ENCODE data around the gene GNA14. TPM values are rescaled to one million over a fixed set of nuclear protein-coding genes. Genes with fewer than 3 reads are reported as not detected.

The GNA14 gene
- total RNA-seq, 1 experiment from 2014 or later = not detected

DNA sequence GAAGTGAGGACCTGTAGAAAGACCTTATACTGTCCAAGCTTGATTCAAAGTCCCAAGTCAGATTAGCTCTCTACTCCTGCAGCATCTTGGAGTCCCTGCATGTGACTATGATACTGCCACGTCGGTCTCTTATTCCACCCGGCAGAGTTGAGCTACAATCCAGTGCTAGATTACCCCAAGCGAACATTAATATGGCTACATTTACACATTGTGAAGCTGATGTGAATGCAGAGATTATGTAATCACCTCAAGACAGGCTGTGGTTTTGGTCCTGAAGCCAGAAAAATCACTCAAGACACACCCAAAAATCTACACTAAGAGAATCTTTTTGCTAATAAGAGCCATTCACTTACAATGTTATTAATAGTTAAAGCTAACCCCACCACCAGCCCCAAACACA lies 116.7 kb downstream of the GNA14 start:
- Histone ChIP-seq H3K9me2 (replicated peaks; ENCODE audit: insufficient read depth, low read length) (no peaks in the 10 kb centered on the region), H3K4me3 (ENCODE audit: low read length) (no peak overlapping the region), H3K4me2 (ENCODE audit: low read depth, low read length, poor library complexity, severe bottlenecking) (no peak overlapping the region), H2AFZ (ENCODE audit: low read length) (no peak overlapping the region), H3K27ac (ENCODE audit: low read length) (no peak overlapping the region), H3K9ac (ENCODE audit: low read length) (no peak overlapping the region), H3K9me3 (ENCODE audit: low read length) (no peaks in the 10 kb centered on the region), H4K20me1 (ENCODE audit: insufficient read depth, low read depth, low read length) (no peaks in the 10 kb centered on the region), H3K79me2 (ENCODE audit: low read length) (no peaks in the 10 kb centered on the region), H3K4me1 (ENCODE audit: low read length) (no peaks in the 10 kb centered on the region), H3K36me3 (ENCODE audit: insufficient read depth, low read length) (no peaks in the 10 kb centered on the region), H3K27me3 (ENCODE audit: low read length) (no peaks in the 10 kb centered on the region)
- DNase-seq = no peak

DNA sequence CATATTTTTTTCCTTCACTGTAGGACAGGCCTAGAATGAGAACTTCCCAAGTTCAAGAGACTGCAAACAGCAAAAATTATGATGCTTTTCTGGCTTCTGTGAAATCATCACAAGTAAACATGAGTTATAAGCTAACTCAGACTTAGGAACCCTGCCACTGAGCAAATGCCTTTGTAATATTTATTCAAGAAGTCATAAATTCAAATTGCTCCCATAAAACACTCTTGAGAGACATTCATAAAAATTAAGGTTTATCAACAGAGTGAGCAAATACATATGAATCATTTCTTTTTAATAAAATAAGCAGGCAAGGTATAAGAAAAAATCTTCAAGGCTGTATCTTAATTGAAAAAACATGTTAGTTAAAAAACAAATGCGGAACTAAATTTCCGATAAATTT lies 124.2 kb downstream of the GNA14 start:
- Histone ChIP-seq H3K9me3 (ENCODE audit: low read length) (no peaks in the 10 kb centered on the region), H4K20me1 (ENCODE audit: insufficient read depth, low read depth, low read length) (no peaks in the 10 kb centered on the region), H3K36me3 (ENCODE audit: insufficient read depth, low read length) (no peaks in the 10 kb centered on the region), H3K4me3 (ENCODE audit: low read length) (no peak overlapping the region), H3K9ac (ENCODE audit: low read length) (no peak overlapping the region), H3K9me2 (replicated peaks; ENCODE audit: insufficient read depth, low read length) (no peaks in the 10 kb centered on the region), H2AFZ (ENCODE audit: low read length) (no peak overlapping the region), H3K4me1 (ENCODE audit: low read length) (0 out of 2 replicates have a peak, but pooled peaks cover 3% of the 10 kb centered on the region), H3K79me2 (ENCODE audit: low read length) (no peaks in the 10 kb centered on the region), H3K27ac (ENCODE audit: low read length) (no peak overlapping the region), H3K27me3 (ENCODE audit: low read length) (no peaks in the 10 kb centered on the region), H3K4me2 (ENCODE audit: low read depth, low read length, poor library complexity, severe bottlenecking) (no peak overlapping the region)
- DNase-seq = no peak

DNA sequence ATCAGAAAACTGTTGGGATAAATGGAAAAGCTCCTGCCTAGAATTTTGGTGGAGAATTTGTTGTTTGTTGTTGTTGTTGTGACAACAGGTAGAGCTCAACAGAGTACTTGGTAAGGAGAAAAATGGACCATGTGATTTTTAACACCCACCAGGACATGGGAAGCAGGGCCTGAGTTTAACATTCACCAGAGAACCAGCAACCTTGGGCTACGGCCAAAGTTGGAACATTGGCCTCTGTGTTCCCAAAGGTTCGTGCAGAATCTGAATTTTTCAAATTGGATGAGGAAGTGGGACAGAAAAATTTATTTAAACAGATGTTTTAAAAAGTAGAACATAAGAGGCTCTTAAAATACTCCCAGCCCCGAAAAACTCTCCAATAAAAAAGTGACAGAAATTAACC lies 127.0 kb downstream of the GNA14 start:
- no peak overlapping the region for H2AFZ ChIP-seq (ENCODE audit: low read length)
- no peaks in the 10 kb centered on the region for H3K9me2 ChIP-seq (replicated peaks; ENCODE audit: insufficient read depth, low read length)
- H4K20me1 ChIP-seq (ENCODE audit: insufficient read depth, low read depth, low read length) = no peaks in the 10 kb centered on the region
- H3K4me1 ChIP-seq (ENCODE audit: low read length) = 0 out of 2 replicates have a peak, but pooled peaks cover 3% of the 10 kb centered on the region
- H3K27ac ChIP-seq (ENCODE audit: low read length) = no peak overlapping the region
- H3K4me3 ChIP-seq (ENCODE audit: low read length) = no peak overlapping the region
- H3K79me2 ChIP-seq (ENCODE audit: low read length) = no peaks in the 10 kb centered on the region
- H3K27me3 ChIP-seq (ENCODE audit: low read length) = no peaks in the 10 kb centered on the region
- H3K9ac ChIP-seq (ENCODE audit: low read length) = no peak overlapping the region
- H3K4me2 ChIP-seq (ENCODE audit: low read depth, low read length, poor library complexity, severe bottlenecking) = no peak overlapping the region
- no peaks in the 10 kb centered on the region for H3K36me3 ChIP-seq (ENCODE audit: insufficient read depth, low read length)
- no peak for DNase-seq
- no peaks in the 10 kb centered on the region for H3K9me3 ChIP-seq (ENCODE audit: low read length)

DNA sequence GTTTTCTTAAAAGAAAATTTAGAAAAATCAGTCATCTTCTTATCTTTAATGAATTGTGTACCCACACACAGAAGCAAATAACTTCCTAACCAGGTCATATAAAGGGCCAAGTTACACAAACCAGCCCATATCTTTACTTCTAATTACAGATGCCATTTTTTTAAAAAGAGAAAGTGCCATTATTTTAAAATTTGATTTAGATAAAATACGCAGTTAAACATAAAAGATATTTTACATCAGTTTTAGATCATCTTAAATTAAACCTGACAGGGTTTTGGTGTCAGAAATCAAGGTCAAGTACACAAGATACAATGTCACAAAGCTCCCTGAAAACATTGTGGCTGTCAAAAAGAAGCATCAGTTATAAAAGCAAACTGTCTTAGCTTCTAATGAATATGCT lies 129.4 kb downstream of the GNA14 start:
- no peaks in the 10 kb centered on the region for H3K36me3 ChIP-seq (ENCODE audit: insufficient read depth, low read length)
- DNase-seq = no peak
- H3K9ac ChIP-seq (ENCODE audit: low read length) = no peak overlapping the region
- H3K4me2 ChIP-seq (ENCODE audit: low read depth, low read length, poor library complexity, severe bottlenecking) = no peak overlapping the region
- H3K27me3 ChIP-seq (ENCODE audit: low read length) = no peaks in the 10 kb centered on the region
- no peaks in the 10 kb centered on the region for H3K9me2 ChIP-seq (replicated peaks; ENCODE audit: insufficient read depth, low read length)
- H3K79me2 ChIP-seq (ENCODE audit: low read length) = no peaks in the 10 kb centered on the region
- no peaks in the 10 kb centered on the region for H3K9me3 ChIP-seq (ENCODE audit: low read length)
- no peaks in the 10 kb centered on the region for H4K20me1 ChIP-seq (ENCODE audit: insufficient read depth, low read depth, low read length)
- no peak overlapping the region for H2AFZ ChIP-seq (ENCODE audit: low read length)
- H3K4me1 ChIP-seq (ENCODE audit: low read length) = 0 out of 2 replicates have a peak, but pooled peaks cover 3% of the 10 kb centered on the region
- H3K27ac ChIP-seq (ENCODE audit: low read length) = no peak overlapping the region
- H3K4me3 ChIP-seq (ENCODE audit: low read length) = no peak overlapping the region

DNA sequence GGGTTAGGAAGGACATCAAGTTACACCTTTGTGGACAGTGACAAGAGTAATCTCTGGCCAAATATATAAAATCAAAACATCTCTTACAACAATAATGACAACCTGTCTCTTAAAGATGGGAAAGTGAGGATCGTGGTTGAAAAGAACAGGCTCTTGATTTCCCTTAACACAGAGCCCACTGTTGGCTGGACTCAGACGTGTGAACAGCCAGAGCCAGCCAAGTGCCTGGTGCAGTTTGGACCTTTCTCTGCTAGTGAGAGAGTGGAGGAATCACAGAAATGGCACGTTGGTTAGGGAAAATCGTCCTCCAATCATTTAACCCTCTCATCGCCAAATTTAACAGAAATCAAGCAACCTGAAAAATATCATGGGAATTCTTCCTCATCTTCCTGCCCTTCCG lies 131.3 kb downstream of the GNA14 start:
- H3K4me3 ChIP-seq (ENCODE audit: low read length) = no peak overlapping the region
- no peaks in the 10 kb centered on the region for H3K27me3 ChIP-seq (ENCODE audit: low read length)
- DNase-seq = no peak
- no peak overlapping the region for H3K4me2 ChIP-seq (ENCODE audit: low read depth, low read length, poor library complexity, severe bottlenecking)
- H4K20me1 ChIP-seq (ENCODE audit: insufficient read depth, low read depth, low read length) = no peaks in the 10 kb centered on the region
- H3K79me2 ChIP-seq (ENCODE audit: low read length) = no peaks in the 10 kb centered on the region
- H3K36me3 ChIP-seq (ENCODE audit: insufficient read depth, low read length) = no peaks in the 10 kb centered on the region
- H3K9me2 ChIP-seq (replicated peaks; ENCODE audit: insufficient read depth, low read length) = no peaks in the 10 kb centered on the region
- H3K4me1 ChIP-seq (ENCODE audit: low read length) = 0 out of 2 replicates have a peak, but pooled peaks cover 3% of the 10 kb centered on the region
- no peak overlapping the region for H3K27ac ChIP-seq (ENCODE audit: low read length)
- no peaks in the 10 kb centered on the region for H3K9me3 ChIP-seq (ENCODE audit: low read length)
- no peak overlapping the region for H2AFZ ChIP-seq (ENCODE audit: low read length)
- H3K9ac ChIP-seq (ENCODE audit: low read length) = no peak overlapping the region

DNA sequence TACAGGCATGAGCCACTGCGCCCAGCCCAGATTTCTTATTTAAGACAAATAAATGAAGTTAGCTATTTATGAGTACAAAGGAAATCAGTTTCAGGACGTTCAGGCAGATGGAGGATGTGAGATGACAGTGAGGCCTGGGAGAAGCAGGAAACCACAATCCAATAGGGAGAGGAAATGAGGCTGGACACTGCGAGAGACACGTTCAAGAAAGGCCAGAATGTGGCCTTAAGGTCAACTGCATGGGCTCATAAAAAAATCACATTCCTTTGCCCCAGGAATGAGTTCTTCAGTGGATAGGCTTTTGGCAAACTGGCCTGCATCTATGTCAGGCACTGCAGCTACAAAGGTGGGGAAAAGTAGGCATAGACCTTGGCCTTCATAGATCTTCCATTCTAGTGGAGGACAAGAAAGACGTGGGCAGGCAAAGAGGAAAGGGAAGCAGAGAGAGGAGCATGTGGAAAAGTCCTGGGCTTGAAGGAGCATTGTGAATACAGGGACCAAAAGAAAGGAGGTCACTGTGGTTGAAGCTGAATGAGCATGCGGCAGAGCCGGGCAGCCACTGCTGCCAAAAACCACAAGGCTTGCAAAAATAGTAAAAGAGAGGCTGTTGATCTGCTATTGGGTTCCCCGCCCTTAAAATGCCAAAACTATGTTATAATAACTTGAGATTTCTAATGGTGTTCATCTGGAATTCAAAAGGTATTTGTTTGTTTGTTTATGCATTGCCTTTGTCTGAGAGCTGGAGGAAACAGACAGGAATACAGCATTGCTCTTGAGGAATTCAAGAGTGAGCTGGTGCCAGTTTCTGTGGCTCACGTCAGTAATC lies 133.0 kb downstream of the GNA14 start:
- Histone ChIP-seq H3K4me2 (ENCODE audit: low read depth, low read length, poor library complexity, severe bottlenecking) (no peak overlapping the region), H3K79me2 (ENCODE audit: low read length) (no peaks in the 10 kb centered on the region), H3K4me1 (ENCODE audit: low read length) (0 out of 2 replicates have a peak, but pooled peaks cover 2% of the 10 kb centered on the region), H3K9ac (ENCODE audit: low read length) (no peak overlapping the region), H3K36me3 (ENCODE audit: insufficient read depth, low read length) (no peaks in the 10 kb centered on the region), H3K4me3 (ENCODE audit: low read length) (no peak overlapping the region), H3K9me2 (replicated peaks; ENCODE audit: insufficient read depth, low read length) (no peaks in the 10 kb centered on the region), H4K20me1 (ENCODE audit: insufficient read depth, low read depth, low read length) (no peaks in the 10 kb centered on the region), H3K27me3 (ENCODE audit: low read length) (no peaks in the 10 kb centered on the region), H3K27ac (ENCODE audit: low read length) (no peak overlapping the region), H2AFZ (ENCODE audit: low read length) (no peak overlapping the region), H3K9me3 (ENCODE audit: low read length) (no peaks in the 10 kb centered on the region)
- no peak for DNase-seq

DNA sequence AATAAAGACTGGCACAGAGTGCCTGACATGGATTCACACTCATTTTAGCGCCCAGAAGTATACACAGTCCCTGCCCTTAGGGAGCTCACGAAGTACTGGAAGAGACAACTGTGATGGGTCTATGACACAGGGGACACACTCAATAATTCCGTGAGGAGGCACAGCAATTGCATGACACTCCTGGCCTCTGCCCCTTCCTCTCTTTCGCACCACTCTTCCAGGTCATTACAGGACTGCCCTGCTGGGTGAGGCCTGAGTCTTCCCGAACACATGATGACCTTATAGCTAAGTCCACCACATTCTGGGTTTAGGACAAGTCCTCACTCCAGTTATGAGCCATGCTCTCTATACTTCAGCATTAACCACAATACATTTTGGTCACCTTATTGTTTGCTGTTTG lies 134.7 kb downstream of the GNA14 start:
- DNase-seq = no peak
- no peaks in the 10 kb centered on the region for H3K27me3 ChIP-seq (ENCODE audit: low read length)
- no peak overlapping the region for H3K4me3 ChIP-seq (ENCODE audit: low read length)
- H3K27ac ChIP-seq (ENCODE audit: low read length) = no peak overlapping the region
- no peaks in the 10 kb centered on the region for H3K9me3 ChIP-seq (ENCODE audit: low read length)
- H3K36me3 ChIP-seq (ENCODE audit: insufficient read depth, low read length) = no peaks in the 10 kb centered on the region
- no peaks in the 10 kb centered on the region for H3K4me1 ChIP-seq (ENCODE audit: low read length)
- H2AFZ ChIP-seq (ENCODE audit: low read length) = no peak overlapping the region
- no peak overlapping the region for H3K9ac ChIP-seq (ENCODE audit: low read length)
- no peaks in the 10 kb centered on the region for H4K20me1 ChIP-seq (ENCODE audit: insufficient read depth, low read depth, low read length)
- no peak overlapping the region for H3K4me2 ChIP-seq (ENCODE audit: low read depth, low read length, poor library complexity, severe bottlenecking)
- H3K79me2 ChIP-seq (ENCODE audit: low read length) = no peaks in the 10 kb centered on the region
- H3K9me2 ChIP-seq (replicated peaks; ENCODE audit: insufficient read depth, low read length) = no peaks in the 10 kb centered on the region

DNA sequence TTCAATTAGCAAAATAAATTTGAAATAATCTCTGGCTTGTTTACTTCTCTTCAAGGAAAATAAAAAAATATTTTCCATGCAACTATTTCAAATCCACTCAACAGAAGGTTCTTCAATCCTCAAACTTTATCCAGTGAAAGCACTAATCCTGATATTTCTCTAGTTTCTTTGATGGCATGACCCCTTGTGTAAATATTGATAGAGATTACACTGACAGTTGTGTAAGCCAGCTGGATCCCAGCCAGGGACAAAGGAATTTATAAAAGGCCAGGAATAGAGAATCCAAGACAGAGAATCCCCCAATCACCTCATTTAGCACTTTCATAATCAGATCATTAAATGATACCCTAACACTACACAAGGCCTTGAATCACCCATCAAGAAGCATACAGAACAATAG lies 135.2 kb downstream of the GNA14 start:
- Histone ChIP-seq H3K4me3 (ENCODE audit: low read length) (no peak overlapping the region), H2AFZ (ENCODE audit: low read length) (no peak overlapping the region), H3K9me2 (replicated peaks; ENCODE audit: insufficient read depth, low read length) (no peaks in the 10 kb centered on the region), H3K9me3 (ENCODE audit: low read length) (no peaks in the 10 kb centered on the region), H4K20me1 (ENCODE audit: insufficient read depth, low read depth, low read length) (no peaks in the 10 kb centered on the region), H3K9ac (ENCODE audit: low read length) (no peak overlapping the region), H3K4me2 (ENCODE audit: low read depth, low read length, poor library complexity, severe bottlenecking) (no peak overlapping the region), H3K4me1 (ENCODE audit: low read length) (no peaks in the 10 kb centered on the region), H3K36me3 (ENCODE audit: insufficient read depth, low read length) (no peaks in the 10 kb centered on the region), H3K27ac (ENCODE audit: low read length) (no peak overlapping the region), H3K79me2 (ENCODE audit: low read length) (no peaks in the 10 kb centered on the region), H3K27me3 (ENCODE audit: low read length) (no peaks in the 10 kb centered on the region)
- DNase-seq = no peak

Measured in Karpas-422 (cell line).